OCI-LY7 (cell line): ENCODE measurements around the gene ATP2C2.

ENCODE experiments used
- EZH2phosphoT487 ChIP-seq: fragments of 200-600 bp; sonication (generic); IDR thresholded peaks from 2 replicates; pipeline ENCODE4 v1.6.1; 2018; ENCODE audit warnings: low read depth, borderline replicate concordance, mild to moderate bottlenecking, mixed run types, antibody characterized with exemption, low read length, moderate library complexity, mixed read lengths
- TF ChIP-seq, protein P1 (sequence below): fragments of 200-600 bp; sonication (generic); conservative IDR thresholded peaks from 2 replicates; pipeline ENCODE4 v1.5.1; 2014; ENCODE audit warnings: mild to moderate bottlenecking, antibody characterized with exemption, low read length, moderate library complexity, mixed read lengths

DNA sequence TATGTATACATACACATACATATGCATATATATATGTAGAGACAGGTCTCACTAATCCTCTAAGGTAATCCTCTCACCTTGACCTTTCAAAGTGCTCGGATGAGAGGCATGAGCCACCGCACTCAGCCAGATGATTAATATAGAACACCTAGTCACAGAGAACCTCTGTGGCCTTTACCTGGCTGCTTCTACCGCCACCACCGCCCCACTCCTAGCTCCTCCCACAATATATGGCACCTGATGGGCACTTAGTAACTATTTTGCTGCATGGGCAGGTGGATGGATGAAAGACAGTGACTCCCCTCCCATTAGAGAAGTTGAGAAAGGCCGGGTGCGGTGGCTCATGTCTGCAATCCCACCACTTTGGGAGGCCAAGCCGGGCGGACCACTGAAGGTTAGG lies 16.7 kb upstream of the ATP2C2 start:
- TF ChIP-seq, protein P1, sequence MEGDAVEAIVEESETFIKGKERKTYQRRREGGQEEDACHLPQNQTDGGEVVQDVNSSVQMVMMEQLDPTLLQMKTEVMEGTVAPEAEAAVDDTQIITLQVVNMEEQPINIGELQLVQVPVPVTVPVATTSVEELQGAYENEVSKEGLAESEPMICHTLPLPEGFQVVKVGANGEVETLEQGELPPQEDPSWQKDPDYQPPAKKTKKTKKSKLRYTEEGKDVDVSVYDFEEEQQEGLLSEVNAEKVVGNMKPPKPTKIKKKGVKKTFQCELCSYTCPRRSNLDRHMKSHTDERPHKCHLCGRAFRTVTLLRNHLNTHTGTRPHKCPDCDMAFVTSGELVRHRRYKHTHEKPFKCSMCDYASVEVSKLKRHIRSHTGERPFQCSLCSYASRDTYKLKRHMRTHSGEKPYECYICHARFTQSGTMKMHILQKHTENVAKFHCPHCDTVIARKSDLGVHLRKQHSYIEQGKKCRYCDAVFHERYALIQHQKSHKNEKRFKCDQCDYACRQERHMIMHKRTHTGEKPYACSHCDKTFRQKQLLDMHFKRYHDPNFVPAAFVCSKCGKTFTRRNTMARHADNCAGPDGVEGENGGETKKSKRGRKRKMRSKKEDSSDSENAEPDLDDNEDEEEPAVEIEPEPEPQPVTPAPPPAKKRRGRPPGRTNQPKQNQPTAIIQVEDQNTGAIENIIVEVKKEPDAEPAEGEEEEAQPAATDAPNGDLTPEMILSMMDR: no peak
- TF ChIP-seq EZH2phosphoT487: no peak
